Epithelial cell of proximal tubule (primary cell): ENCODE results near the gene LSM12. TPM values are rescaled to one million over a fixed set of nuclear protein-coding genes. Genes with fewer than 3 reads are reported as not detected.

Experiments used
- DNase-seq: peaks from one replicate; pipeline ENCODE4 v3.0.0-alpha.2; 2011; ENCODE audit warnings: low read depth
- H3K4me3 ChIP-seq: 2 replicates; pipeline ENCODE4 v1.5.1; 2011; ENCODE audit warnings: low read depth, mild to moderate bottlenecking, low read length
- CTCF ChIP-seq: conservative IDR thresholded peaks from 2 replicates; pipeline ENCODE4 v1.5.1; 2012; ENCODE audit warnings: low read depth, mild to moderate bottlenecking, low read length
- total RNA-seq: library from RNA; depleted of rRNA; stranded (reverse); fragments of >200 nt; gene quantifications from 2 replicates; pipeline ENCODE4 v1.2.3, GENCODE V29; 2015

LSM12 gene
- total RNA-seq, 1 donor from 2014 or later, result 58.5 TPM

GRCh38 chr17:44005527-44006271 lies 60.8 kb downstream of the LSM12 start:
- H3K4me3 ChIP-seq, result peak overlapping the region; percentile 84
- peak; percentile 33 for TF ChIP-seq CTCF
- DNase-seq, result no peak

GRCh38 chr17:44004761-44005526 lies 61.5 kb downstream of the LSM12 start:
- DNase-seq, result no peak
- no peak for TF ChIP-seq CTCF
- peak overlapping the region; percentile 84 for H3K4me3 ChIP-seq

- no peak for TF ChIP-seq CTCF
- peak within 1 kb of the TSS; percentile 84 for H3K4me3 ChIP-seq
- DNase-seq, result no peak
Observed at GRCh38 chr17:44004077-44004760, 62.3 kb downstream of the LSM12 start, which contains the start of gene NAGS. TSS of gene NAGS (plus strand) at chr17:44004622. CDS start at chr17:44004664, 42 bp downstream.

GRCh38 chr17:44002141-44002848 lies 64.2 kb downstream of the LSM12 start:
- peak; percentile 47 for DNase-seq
- TF ChIP-seq CTCF, result no peak
- H3K4me3 ChIP-seq, result no peak overlapping the region

GRCh38 chr17:44001461-44001920 lies 65.0 kb downstream of the LSM12 start:
- no peak for TF ChIP-seq CTCF
- no peak overlapping the region for H3K4me3 ChIP-seq
- DNase-seq, result no peak

- H3K4me3 ChIP-seq, result no peak overlapping the region
- TF ChIP-seq CTCF, result no peak
- DNase-seq, result no peak
Observed at GRCh38 chr17:44000871-44001460, 65.5 kb downstream of the LSM12 start.
